DND-41 (cell line): ENCODE results near the gene MAT2A.

ENCODE experiments used
- ATAC-seq: fragments of 200-7000 bp; cut with Tn5 transposase; 3 replicates; pipeline ENCODE4 v1.9.1; 2021; ENCODE audit warnings: low read depth; ENCODE audit not compliant: insufficient read depth
- DNase-seq: peaks from one replicate; pipeline ENCODE4 v3.0.0-alpha.2; 2020
- H2AFZ ChIP-seq: 2 replicates; pipeline ENCODE4 v1.6.0; 2012; ENCODE audit warnings: low read depth, low read length
- H3K27ac ChIP-seq: 2 replicates; pipeline ENCODE4 v1.5.1; 2012; ENCODE audit warnings: low read length, inconsistent platforms
- H3K27me3 ChIP-seq: fragments of 200-600 bp; sonication (generic); 2 replicates; pipeline ENCODE4 v1.6.0; 2012; ENCODE audit warnings: low read length, mild to moderate bottlenecking, inconsistent platforms; ENCODE audit not compliant: insufficient read depth, poor library complexity
- H3K36me3 ChIP-seq: 2 replicates; pipeline ENCODE4 v1.5.1; 2012; ENCODE audit warnings: low read length, inconsistent platforms; ENCODE audit not compliant: insufficient read depth
- H3K4me1 ChIP-seq: 2 replicates; pipeline ENCODE4 v1.5.1; 2012; ENCODE audit warnings: mild to moderate bottlenecking, low read length; ENCODE audit not compliant: insufficient read depth
- H3K4me2 ChIP-seq: 2 replicates; pipeline ENCODE4 v1.6.0; 2012; ENCODE audit warnings: mild to moderate bottlenecking, moderate library complexity, low read length, inconsistent platforms; ENCODE audit not compliant: insufficient read depth
- H3K4me3 ChIP-seq, 2 experiments: fragments of 200-600 bp in 1 of 2; shearing (Covaris generic) in 1 of 2; 2 replicates each; pipeline ENCODE4 v1.5.1; 2012 to 2016; ENCODE audit warnings: inconsistent platforms in 2 of 2, low read length in 2 of 2, mild to moderate bottlenecking in 2 of 2, low read depth in 1 of 2, moderate library complexity in 1 of 2
- H3K79me2 ChIP-seq: 2 replicates; pipeline ENCODE4 v1.6.0; 2012; ENCODE audit warnings: low read length, inconsistent platforms; ENCODE audit not compliant: insufficient read depth
- H3K9ac ChIP-seq: 2 replicates; pipeline ENCODE4 v1.6.0; 2012; ENCODE audit warnings: low read depth, mild to moderate bottlenecking, inconsistent platforms, low read length, moderate library complexity
- H3K9me3 ChIP-seq: 2 replicates; pipeline ENCODE4 v1.5.1; 2012; ENCODE audit warnings: low read length, moderate library complexity, mild to moderate bottlenecking, inconsistent platforms; ENCODE audit not compliant: insufficient read depth, severe bottlenecking
- H4K20me1 ChIP-seq: 2 replicates; pipeline ENCODE4 v1.6.0; 2012; ENCODE audit warnings: low read length; ENCODE audit not compliant: insufficient read depth
- EZH2 ChIP-seq: IDR thresholded peaks from 3 replicates; pipeline ENCODE4 v1.6.1; 2012; ENCODE audit warnings: borderline replicate concordance, low read depth, mild to moderate bottlenecking, moderate library complexity, low read length, inconsistent platforms; ENCODE audit not compliant: severe bottlenecking
- TF ChIP-seq, protein P1 (sequence below): IDR thresholded peaks from 2 replicates; pipeline ENCODE4 v1.5.1; 2012; ENCODE audit warnings: borderline replicate concordance, low read length, moderate library complexity, mild to moderate bottlenecking; ENCODE audit not compliant: poor library complexity, severe bottlenecking; ENCODE audit errors: extremely low read depth

MAT2A gene

DNA sequence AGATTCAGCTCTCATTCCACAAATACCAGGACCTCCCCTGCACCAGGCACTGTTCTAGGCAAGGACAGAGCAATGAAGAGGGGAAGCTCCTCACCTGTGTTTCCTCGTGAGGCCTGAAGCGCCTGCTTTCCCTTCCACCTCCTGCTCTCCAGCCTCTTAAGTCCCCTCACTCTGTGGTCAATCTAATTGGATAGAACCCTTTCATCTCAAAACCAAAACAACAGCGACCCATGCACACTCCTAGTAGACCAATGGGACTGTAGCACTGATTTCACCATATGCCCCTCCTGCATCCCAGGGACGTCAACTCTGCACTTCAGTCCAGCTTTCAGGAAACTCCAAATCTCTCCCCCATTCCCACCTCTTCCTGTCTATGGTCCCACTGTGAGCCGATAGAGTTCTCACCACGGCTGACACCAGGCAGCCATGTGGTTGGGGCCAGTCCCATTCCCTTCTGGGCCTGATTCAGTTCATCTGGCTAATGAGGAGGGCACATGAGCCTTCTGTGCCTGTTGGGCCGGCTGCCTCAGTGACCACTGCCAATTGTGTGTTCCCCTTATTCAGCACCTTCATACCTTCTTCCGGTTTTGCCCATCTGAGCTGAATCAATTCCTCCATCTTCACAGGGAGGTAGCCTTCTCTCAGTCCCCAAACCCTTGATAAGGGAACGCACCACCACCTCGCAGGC, 33.3 kb upstream of the MAT2A start:
- Histone ChIP-seq H3K27ac (no peak overlapping the region), H3K36me3 (no peaks in the 10 kb centered on the region), H3K4me1 (no peaks in the 10 kb centered on the region), H3K4me3 (no peak overlapping the region), H3K27me3 (no peaks in the 10 kb centered on the region), H4K20me1 (no peaks in the 10 kb centered on the region), H3K79me2 (no peaks in the 10 kb centered on the region), H3K9me3 (no peaks in the 10 kb centered on the region), H3K4me2 (no peak overlapping the region), H3K9ac (no peak overlapping the region), H2AFZ (no peak overlapping the region)
- ATAC-seq (no peak), DNase-seq (no peak)
- no peak for TF ChIP-seq EZH2
- TF ChIP-seq, protein P1, sequence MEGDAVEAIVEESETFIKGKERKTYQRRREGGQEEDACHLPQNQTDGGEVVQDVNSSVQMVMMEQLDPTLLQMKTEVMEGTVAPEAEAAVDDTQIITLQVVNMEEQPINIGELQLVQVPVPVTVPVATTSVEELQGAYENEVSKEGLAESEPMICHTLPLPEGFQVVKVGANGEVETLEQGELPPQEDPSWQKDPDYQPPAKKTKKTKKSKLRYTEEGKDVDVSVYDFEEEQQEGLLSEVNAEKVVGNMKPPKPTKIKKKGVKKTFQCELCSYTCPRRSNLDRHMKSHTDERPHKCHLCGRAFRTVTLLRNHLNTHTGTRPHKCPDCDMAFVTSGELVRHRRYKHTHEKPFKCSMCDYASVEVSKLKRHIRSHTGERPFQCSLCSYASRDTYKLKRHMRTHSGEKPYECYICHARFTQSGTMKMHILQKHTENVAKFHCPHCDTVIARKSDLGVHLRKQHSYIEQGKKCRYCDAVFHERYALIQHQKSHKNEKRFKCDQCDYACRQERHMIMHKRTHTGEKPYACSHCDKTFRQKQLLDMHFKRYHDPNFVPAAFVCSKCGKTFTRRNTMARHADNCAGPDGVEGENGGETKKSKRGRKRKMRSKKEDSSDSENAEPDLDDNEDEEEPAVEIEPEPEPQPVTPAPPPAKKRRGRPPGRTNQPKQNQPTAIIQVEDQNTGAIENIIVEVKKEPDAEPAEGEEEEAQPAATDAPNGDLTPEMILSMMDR = no peak

DNA sequence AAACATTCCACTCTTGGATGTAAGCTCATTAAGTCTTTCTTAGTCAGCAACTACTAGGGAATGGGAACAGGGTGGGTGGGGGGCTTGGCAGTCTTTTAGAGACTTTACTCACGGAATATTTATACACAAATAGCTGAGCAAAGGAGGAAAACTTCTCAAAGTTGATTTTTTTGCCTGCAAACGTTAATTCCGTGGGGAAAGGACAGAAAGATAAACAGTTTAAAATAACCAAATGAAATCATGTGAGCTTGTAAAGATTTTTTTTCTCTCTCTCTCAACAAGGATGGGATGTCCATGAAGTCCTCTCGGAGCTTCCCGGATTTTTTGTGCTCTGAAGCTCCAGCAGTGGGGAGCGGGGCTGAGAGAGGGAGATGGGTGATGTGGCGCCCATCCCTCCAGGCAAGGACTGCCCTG, 32.2 kb upstream of the MAT2A start:
- Histone ChIP-seq H3K27ac (no peak overlapping the region), H3K4me1 (no peaks in the 10 kb centered on the region), H3K4me2 (no peak overlapping the region), H3K27me3 (no peaks in the 10 kb centered on the region), H3K9ac (no peak overlapping the region), H3K36me3 (no peaks in the 10 kb centered on the region), H3K4me3 (no peak overlapping the region), H4K20me1 (no peaks in the 10 kb centered on the region), H3K79me2 (no peaks in the 10 kb centered on the region), H2AFZ (no peak overlapping the region), H3K9me3 (no peaks in the 10 kb centered on the region)
- no peak for ATAC-seq
- DNase-seq = no peak
- no peak for TF ChIP-seq EZH2
- TF ChIP-seq, protein P1 = no peak

DNA sequence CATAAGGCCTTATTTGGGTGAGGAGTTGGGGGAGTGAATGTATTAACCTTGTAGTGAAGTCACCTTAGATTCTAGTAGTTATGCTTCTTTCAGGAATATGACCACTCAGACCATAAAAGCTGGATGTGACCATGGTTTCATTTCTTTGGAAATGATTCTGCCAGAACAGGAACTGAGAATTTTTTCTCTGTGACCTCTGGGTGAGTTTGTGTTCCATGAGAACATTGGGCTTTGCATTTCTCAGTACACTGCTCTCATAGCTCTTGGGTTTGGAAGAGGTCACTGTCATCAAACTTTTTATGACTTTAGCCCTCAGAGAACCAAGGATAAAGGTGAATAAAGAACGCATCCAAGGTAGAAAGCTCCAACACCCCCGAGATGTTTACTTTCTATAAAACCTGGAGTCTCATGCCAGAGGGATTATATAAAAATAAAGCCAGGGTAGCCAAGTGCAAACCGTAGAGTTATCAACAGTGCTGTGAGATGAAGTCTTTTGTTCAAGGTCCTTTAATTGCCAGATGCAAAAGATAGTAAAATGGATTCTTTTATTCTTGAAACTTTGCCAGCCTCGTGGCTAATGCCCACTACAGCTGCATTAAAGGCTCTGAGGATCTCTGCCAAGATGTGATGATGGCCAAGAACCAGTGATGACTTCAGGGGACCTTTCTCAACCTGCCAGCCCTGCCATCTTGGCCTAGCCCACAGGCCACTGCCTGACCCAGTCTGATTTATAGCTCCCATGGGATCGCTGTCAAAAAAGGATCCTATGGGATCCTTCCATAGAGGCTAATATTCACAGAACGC, 27.8 kb upstream of the MAT2A start:
- Histone ChIP-seq H2AFZ (no peak overlapping the region), H3K4me1 (no peaks in the 10 kb centered on the region), H3K4me3 (no peak overlapping the region), H3K27ac (no peak overlapping the region), H3K9ac (no peak overlapping the region), H3K9me3 (no peaks in the 10 kb centered on the region), H4K20me1 (no peaks in the 10 kb centered on the region), H3K36me3 (no peaks in the 10 kb centered on the region), H3K4me2 (no peak overlapping the region), H3K27me3 (no peaks in the 10 kb centered on the region), H3K79me2 (no peaks in the 10 kb centered on the region)
- TF ChIP-seq, protein P1 = no peak
- no peak for TF ChIP-seq EZH2
- DNase-seq (no peak), ATAC-seq (no peak)
